Suprapubic skin (tissue), 4 donors: ENCODE data around the gene RERE. TPM values are rescaled to one million over a fixed set of nuclear protein-coding genes. Genes with fewer than 3 reads are reported as not detected.
A peak's percentile ranks its signal among the peaks of the same experiment; 100 is the strongest.

Experiments used
- DNase-seq, 2 donors: peaks; one replicate each; pipeline ENCODE4 v3.0.0-alpha.2; 2019; ENCODE audit warnings: low spot score in 2 of 2
- H3K27ac ChIP-seq: fragments of 200-600 bp; sonication (generic); one replicate; pipeline ENCODE4 v1.5.1; 2019
- H3K27me3 ChIP-seq: fragments of 200-600 bp; sonication (generic); one replicate; pipeline ENCODE4 v1.5.1; 2019
- H3K36me3 ChIP-seq: fragments of 200-600 bp; sonication (generic); one replicate; pipeline ENCODE4 v1.5.1; 2019
- H3K4me1 ChIP-seq: fragments of 200-600 bp; sonication (generic); one replicate; pipeline ENCODE4 v1.5.1; 2019
- H3K4me3 ChIP-seq: fragments of 200-600 bp; sonication (generic); one replicate; pipeline ENCODE4 v1.5.1; 2019; ENCODE audit warnings: mild to moderate bottlenecking
- H3K9me3 ChIP-seq: fragments of 200-600 bp; sonication (generic); one replicate; pipeline ENCODE4 v1.5.1; 2019
- CTCF ChIP-seq, 2 donors: fragments of 200-600 bp in 1 of 2; fragments of 450-650 bp in 1 of 2; sonication (generic) in 1 of 2; IDR thresholded peaks; one replicate each; pipeline ENCODE4 v1.5.1; 2016 to 2019; ENCODE audit warnings: antibody characterized with exemption in 2 of 2, mild to moderate bottlenecking in 1 of 2, moderate library complexity in 1 of 2
- EP300 ChIP-seq: sonication (generic); formaldehyde crosslinking; IDR thresholded peaks from one replicate; pipeline ENCODE4 v1.6.1; 2017; ENCODE audit warnings: antibody characterized with exemption
- POLR2A ChIP-seq, 2 donors: fragments of 450-650 bp; IDR thresholded peaks; one replicate each; pipeline ENCODE4 v1.6.1; 2017; ENCODE audit warnings: antibody characterized with exemption in 2 of 2, mild to moderate bottlenecking in 2 of 2, moderate library complexity in 2 of 2
- POLR2AphosphoS5 ChIP-seq, 3 donors: sonication (generic); formaldehyde crosslinking; IDR thresholded peaks; one replicate each; pipeline ENCODE4 v1.6.1; 2017; ENCODE audit warnings: antibody characterized with exemption in 3 of 3
- whole genome bisulfite sequencing: methylation state at CpG from one replicate; pipeline ENCODE4 v1.1.5; 2018; 5-methylcytosine and 5-hydroxymethylcytosine counted together
- total RNA-seq, 4 donors: library from RNA; depleted of rRNA; stranded (reverse); fragments of >200 nt; gene quantifications; one replicate each; pipeline ENCODE4 v1.1.0, GENCODE V29; 2016

Gene RERE
- total RNA-seq, 4 donors from 2014 or later = 43.4 to 113 (median 83.3) TPM

DNA sequence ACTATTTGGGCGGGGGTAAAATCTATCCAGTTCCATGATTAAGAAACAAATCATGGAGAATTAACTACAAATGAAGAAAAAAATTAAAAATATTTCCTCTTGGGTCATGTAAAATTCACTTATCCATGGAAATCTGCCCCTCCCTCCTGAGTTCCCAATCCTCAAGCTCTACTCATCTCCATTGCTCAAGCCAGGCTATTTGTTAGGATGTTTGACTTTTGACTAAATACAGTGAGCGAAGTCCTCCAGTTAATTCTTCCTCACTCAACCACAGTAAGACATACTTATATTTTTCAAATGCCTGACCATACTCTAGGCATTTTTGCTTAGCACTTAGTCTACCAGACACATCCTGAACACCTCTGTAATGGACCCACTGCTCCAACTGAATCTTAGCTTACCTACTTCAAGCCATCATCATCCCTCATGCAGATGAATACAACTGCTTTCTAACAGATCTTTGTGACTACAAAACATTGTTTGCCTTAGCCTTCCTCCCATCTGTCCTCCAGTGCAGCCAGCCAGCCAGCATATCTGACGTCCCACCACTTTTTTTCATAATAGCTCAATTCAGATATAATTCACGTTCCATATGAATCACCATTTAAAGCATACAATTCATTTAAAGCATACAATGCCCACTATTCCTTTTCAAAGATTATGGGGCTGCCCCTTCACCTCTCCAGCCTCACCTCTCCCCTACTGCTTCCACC is 154.2 kb downstream of the RERE start:
- peaks cover 59% of the 10 kb centered on the region for H3K4me1 ChIP-seq
- no peaks in the 10 kb centered on the region for H3K9me3 ChIP-seq
- no peaks in the 10 kb centered on the region for H3K27me3 ChIP-seq
- TF ChIP-seq POLR2A (IDR thresholded peaks at IDR 0.05) = no peak
- no peak for TF ChIP-seq CTCF (IDR thresholded peaks at IDR 0.05)
- no peak for TF ChIP-seq POLR2AphosphoS5 (IDR thresholded peaks at IDR 0.05)
- TF ChIP-seq EP300 = no peak
- 96% methylated on average over 4 of the region's 4 CpGs for WGBS
- H3K4me3 ChIP-seq = no peak overlapping the region
- H3K36me3 ChIP-seq = no peaks in the 10 kb centered on the region
- DNase-seq = no peak
- H3K27ac ChIP-seq = no peak overlapping the region

GRCh38 chr1:8662380-8663072 is 154.9 kb downstream of the RERE start:
- WGBS = 83% methylated on average over 4 of the region's 4 CpGs
- no peak overlapping the region for H3K4me3 ChIP-seq
- no peaks in the 10 kb centered on the region for H3K9me3 ChIP-seq
- no peaks in the 10 kb centered on the region for H3K36me3 ChIP-seq
- H3K27ac ChIP-seq = no peak overlapping the region
- no peak for TF ChIP-seq EP300
- TF ChIP-seq POLR2AphosphoS5 (IDR thresholded peaks at IDR 0.05) = no peak
- TF ChIP-seq POLR2A (IDR thresholded peaks at IDR 0.05) = no peak
- TF ChIP-seq CTCF (IDR thresholded peaks at IDR 0.05) = no peak
- no peak for DNase-seq
- peaks cover 58% of the 10 kb centered on the region for H3K4me1 ChIP-seq
- H3K27me3 ChIP-seq = no peaks in the 10 kb centered on the region

DNA sequence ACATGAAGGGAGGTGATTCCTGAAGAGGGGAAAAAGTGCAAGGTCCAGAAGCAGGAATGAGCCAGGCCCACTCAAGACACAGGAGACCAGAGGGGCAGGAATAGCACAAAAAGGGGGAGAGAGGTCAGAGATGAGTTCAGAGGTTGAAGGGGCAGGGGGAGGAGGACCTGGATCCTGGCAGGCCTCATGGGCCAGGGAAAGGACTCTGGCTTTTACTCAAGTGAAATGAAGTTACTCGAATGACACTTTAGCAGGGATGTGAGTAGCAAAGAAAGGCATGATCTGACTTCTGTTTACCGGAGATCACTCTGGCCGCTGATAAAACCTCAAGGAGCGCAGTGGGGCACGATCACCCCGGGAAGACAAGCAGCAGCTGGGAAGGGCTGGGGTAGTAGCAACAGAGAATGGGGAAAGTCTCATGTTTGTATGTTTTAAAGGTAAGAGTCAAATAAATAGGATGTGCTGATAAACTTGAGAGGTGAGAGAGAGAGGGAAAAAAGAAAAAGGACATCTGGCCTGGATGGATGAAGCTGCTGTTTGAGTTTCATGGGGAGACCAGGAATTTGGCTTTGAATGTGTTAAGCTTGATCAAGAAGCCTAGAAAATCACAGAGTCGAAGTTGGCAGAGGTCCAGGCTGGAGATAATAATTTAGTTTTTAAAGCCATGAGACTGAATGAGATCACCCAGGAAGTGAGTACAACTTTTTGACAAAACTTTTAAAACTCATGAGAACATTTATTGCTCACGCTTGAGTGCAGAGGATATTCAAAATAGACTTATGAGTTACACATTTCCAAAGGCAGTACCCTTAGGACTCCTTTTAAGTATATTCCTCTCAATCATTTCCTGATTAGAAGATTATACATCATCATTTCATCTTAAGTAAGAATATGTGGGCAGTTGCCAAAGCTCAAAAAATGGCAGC is 156.0 kb downstream of the RERE start:
- no peak for DNase-seq
- H3K4me1 ChIP-seq = peaks cover 57% of the 10 kb centered on the region
- H3K9me3 ChIP-seq = no peaks in the 10 kb centered on the region
- 51% methylated on average over 8 of the region's 8 CpGs for WGBS
- H3K36me3 ChIP-seq = no peaks in the 10 kb centered on the region
- H3K27me3 ChIP-seq = no peaks in the 10 kb centered on the region
- TF ChIP-seq CTCF (IDR thresholded peaks at IDR 0.05) (no peak), POLR2AphosphoS5 (IDR thresholded peaks at IDR 0.05) (no peak), POLR2A (IDR thresholded peaks at IDR 0.05) (no peak), EP300 (no peak)
- H3K27ac ChIP-seq = peak overlapping the region; percentile 63
- no peak overlapping the region for H3K4me3 ChIP-seq

GRCh38 chr1:8660411-8660828 is 157.0 kb downstream of the RERE start:
- DNase-seq = no peak
- H3K36me3 ChIP-seq = peaks cover 4% of the 10 kb centered on the region
- no peak overlapping the region for H3K4me3 ChIP-seq
- peaks cover 48% of the 10 kb centered on the region for H3K4me1 ChIP-seq
- no peaks in the 10 kb centered on the region for H3K9me3 ChIP-seq
- peak overlapping the region; percentile 63 for H3K27ac ChIP-seq
- H3K27me3 ChIP-seq = no peaks in the 10 kb centered on the region
- TF ChIP-seq CTCF (IDR thresholded peaks at IDR 0.05) (no peak), EP300 (no peak), POLR2AphosphoS5 (IDR thresholded peaks at IDR 0.05) (no peak), POLR2A (IDR thresholded peaks at IDR 0.05) (no peak)
- 3% methylated on average over 5 of the region's 5 CpGs for WGBS
